Hippocampal formation (tissue), 2 donors: ENCODE data around the gene PAIP1.
"Not testable (repeated sequence)": the region's sequence is repeated elsewhere in the genome, so short reads cannot be mapped to it uniquely, and the experiment has no call there.

Experiments
- DNase-seq, 2 donors: peaks; one replicate each; lab custom pipeline; 2025; lab: John Stamatoyannopoulos, UW

PAIP1 gene

DNA sequence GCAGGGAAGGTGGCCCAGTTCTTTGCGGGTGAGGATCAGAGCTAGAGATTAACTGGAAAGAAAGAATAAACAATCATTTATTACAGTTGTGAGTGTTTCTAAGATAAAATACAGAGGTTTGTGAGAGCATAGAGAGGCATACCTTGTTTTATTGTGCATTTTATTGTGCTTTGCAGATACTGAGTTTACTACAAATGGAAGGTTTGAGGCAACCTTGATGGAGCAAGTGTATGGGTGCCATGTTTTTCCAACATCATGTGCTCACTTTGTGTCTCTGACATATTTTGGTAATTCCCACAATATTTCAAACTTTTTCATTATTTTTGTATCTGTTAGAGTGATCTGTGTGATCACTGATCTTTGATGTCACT is 41.2 kb downstream of the PAIP1 start:
- DNase-seq, result no peak

- DNase-seq, result peak; percentile 92
Measured at GRCh38 chr5:43514816-43515677, 41.8 kb downstream of the PAIP1 start, which contains the start of gene C5orf34. TSS of gene C5orf34 (minus strand) at chr5:43515148. CDS start at chr5:43509339, 5,809 bp downstream.

DNA sequence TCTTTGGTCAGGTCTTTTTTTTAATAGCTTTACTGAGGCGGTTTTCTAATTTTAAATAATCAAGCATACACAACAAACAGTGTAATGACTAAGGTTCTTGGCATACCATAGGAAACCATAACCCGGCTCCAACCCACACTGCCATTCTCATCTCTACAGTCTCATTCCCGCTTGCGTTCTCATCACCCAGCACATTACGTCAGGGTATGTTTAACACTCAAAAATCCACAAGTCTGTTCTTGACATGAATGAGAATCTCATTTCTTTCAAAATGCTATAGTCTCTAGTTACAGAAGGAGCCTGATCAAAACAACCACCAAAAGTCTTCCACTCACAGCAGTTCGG is 42.4 kb downstream of the PAIP1 start:
- no peak for DNase-seq

GRCh38 chr5:43514025-43514424 is 42.9 kb downstream of the PAIP1 start:
- no peak for DNase-seq

DNA sequence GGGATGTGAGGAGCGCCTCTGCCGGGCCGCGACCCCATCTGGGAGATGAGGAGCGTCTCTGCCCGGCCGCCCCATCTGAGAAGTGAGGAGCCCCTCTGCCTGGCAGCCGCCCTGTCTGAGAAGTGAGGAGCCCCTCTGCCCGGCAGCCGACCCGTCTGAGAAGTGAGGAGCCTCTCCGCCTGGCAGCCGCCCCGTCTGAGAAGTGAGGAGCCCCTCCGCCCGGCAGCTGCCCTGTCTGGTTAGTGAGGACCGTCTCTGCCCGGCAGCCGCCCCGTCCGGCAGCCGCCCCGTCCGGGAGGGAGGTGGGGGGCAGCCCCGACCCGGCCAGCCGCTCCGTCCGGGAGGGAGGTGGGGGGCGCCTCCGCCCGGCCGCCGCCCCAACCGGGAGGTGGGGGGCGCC is 45.8 kb downstream of the PAIP1 start:
- not testable (repeated sequence) for DNase-seq

DNA sequence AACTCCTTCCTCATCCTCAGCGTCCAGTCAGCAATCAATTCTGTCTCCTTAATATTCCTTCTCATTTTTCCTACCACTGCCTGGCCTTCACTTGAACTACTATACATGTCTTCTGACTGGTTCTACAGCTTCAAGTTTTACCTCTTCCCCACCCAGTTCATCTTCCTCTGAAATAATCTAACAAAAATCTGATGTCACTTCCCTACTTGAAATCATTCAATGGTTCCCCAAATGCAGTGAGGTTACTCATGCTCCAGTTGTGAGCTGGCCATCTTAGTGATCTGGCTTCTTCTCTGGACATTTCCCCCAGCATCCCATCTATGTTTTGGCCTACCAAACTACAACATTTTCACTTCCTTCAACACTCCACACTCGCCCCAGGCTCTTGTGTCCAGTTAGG is 58.3 kb downstream of the PAIP1 start:
- no peak for DNase-seq

DNA sequence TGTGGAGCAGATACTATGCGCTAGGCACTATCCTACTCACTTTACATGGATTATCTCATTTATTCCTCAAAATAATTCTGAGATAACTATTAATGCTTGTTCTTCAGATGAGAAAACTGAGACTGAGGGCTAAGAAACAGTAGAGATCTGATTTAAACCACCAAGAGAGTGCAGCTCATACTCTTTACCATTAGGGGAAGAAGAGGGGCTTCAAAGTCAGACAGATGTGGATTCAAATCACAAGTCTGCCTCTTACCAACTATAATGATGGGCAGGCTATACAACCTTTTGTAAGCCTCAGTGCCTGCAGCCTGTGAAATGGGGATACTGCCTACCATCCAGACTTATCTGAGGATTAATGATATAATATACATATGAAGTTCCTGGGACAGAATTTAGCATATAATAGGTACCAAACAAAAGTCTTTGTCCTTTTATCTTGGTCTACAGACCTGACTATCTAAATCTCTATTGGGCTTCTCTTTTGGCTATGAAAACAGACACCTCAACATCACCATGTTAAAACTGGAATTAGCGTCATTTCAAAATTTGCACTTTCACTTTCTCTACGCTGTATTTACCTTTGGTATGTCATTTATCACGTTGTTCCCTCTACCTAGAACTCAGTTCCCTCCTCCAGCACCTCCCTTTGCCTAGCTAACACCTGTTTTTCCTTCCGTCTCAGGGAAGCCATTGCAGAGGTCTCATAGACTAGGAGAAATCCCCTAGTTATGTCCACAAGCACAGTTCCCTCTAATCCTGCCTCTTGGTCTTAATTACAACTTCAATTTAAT is 59.4 kb downstream of the PAIP1 start:
- no peak for DNase-seq

- DNase-seq, result no peak
Measured at GRCh38 chr5:43491326-43491725, 65.6 kb downstream of the PAIP1 start.

- no peak for DNase-seq
Measured at GRCh38 chr5:43486353-43486752, 70.5 kb downstream of the PAIP1 start.

GRCh38 chr5:43485406-43485805 is 71.5 kb downstream of the PAIP1 start:
- no peak for DNase-seq

- DNase-seq, result peak; percentile 77 to 90
Measured at GRCh38 chr5:43484106-43484849, 72.6 kb downstream of the PAIP1 start.

GRCh38 chr5:43483298-43484105 is 73.4 kb downstream of the PAIP1 start, which contains the start of gene TMEM267:
TSS of gene TMEM267 (minus strand) at chr5:43483865. CDS start at chr5:43453969, 29,896 bp downstream.
- DNase-seq, result peak; percentile 91 to 97

- DNase-seq, result no peak
Measured at GRCh38 chr5:43482490-43483297, 74.2 kb downstream of the PAIP1 start.
